SKM-1 treated with dmso at 0.1 percent for 144 hours (cell line): ENCODE data around the gene AMN.

ENCODE experiments used
- DNase-seq: peaks from one replicate; lab custom pipeline; 2025; ENCODE audit not compliant: unreplicated experiment; lab: John Stamatoyannopoulos, UW

The AMN gene

DNA sequence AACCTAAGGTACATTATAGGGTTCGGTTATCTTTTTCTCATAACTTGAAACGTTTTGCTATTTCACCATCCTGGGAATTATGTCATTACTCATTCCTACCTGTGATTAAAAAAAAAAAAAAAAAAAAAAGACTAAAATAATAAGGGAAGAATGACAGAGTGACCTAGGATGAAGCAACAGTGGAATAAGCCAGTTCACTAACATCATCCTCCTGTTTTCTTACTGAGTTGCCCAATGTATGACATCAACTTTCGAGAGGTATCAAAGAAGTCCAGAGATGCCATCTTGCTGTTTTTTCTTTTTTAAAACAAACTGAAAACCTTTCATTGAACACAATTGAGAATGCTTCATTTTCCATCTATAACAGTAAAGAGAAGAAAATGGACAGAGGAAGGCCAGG, 42.8 kb downstream of the AMN start:
- DNase-seq, result no peak

DNA sequence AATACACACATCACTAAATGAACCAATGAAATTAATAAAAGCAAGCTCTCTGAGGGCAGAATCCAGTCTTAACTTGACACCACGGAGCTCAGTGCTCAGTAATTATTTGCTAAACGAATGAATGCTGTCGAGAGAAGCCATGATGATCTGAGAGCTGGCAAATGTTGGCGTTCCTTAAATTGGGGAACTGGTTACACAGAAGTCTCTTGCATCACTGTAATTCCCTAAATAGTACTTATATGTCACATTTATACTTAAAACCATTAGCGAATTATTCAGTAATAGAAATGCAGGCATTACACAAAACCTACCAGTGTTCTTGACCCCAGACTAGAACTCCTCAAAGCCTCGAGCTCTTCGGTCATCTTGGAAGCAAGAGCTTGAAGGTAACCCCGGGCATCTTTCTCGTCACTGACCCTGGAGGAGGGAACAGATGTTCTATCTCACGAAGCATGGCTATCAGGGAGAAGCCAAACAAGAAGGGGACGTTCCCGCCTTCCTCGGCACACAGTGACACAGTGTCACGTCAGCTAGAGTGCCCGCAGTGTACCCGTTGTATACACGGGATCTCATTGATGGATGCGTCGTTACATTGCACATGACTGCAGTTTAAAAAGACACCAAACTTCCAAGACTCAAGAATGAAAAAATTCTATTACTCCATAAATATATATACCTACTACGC, 43.6 kb downstream of the AMN start:
- DNase-seq, result no peak

DNA sequence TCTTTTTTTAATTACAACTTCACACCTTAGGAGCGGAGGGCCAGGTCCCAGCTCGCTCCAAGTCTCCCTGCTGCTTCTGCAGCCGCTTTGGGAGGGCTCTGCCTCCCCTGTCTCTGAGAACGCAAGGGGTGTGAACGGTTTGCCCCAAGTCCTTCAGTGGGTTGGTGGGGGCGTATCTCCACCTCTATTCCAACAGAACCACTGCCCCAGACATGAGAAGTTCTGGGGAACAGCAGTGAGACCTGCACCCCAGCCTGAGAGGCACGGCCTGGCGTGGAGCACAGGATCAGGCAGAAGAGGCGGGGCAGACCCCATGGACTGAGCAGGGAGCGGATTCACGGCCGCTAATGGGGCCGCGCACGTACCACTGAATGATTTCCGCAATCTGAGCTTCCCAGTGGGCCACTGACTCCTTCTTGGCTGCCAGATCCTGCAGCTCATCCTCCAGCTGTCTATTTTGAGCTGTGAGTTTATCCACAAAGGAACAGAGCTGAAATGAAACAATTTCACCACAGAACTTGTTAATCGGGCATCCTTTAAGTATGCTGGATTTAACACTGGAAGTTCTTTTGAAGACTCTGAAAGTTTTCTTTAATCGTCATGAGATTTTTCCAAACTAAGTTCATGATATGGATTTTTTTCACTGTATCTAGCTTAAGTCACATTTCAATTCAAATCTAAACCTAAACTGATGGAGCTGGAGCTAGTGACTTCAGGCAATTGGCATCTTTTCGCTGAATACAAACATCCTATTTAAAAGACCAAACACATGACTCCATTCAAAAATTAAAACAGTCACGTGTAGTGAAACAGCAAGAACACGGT, 44.4 kb downstream of the AMN start:
- no peak for DNase-seq

DNA sequence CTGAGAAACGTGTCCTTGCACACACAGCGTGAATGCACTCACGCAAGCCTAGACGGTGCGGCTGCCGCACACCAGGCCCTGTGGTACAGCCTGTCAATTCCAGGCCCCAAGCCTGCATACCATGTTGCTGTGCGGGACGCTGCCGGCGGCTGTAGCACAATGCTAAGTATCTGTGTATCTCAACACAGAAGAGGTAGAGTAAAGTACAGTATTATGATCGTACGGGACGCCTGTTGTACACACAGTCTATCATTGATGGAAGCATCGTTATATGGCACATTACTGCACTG, 45.0 kb downstream of the AMN start:
- DNase-seq, result no peak

GRCh38 chr14:102968306-102968705, 45.8 kb downstream of the AMN start:
- DNase-seq, result no peak

DNA sequence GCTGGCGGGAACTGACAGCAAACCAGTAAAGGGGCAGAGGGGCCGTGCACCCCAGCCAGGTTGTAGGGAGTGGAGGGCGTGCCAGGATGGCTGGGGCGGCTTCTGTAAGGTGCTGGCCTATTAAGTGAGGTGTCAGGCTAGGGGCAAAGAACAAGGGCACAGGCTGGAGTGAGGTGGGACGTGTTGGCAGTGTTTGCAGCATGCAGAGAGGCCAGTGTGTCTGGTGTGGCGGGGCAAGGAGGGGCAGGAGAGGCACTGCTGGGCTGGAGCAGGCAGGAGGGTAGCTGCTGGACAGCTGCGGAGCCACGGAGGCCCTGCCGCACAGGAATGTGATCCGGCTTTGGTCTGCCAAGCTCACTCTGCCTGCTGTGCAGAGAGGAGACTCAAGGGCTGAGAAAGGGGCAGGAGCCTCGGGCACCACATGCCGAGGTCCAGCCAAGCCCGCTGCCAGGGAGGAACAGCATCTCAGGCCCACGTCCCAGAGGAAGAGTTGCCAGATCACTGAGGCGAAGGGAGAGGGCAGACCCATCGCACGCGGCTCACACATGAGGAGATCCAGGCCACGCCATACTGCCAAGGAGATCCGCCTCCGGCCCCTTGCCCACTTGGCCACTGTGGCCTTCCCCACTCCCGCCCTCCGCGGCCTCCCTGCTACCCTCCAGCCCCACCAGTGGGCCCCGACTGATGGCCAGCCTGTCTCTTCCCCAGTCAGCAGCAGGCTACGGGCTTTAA, 46.8 kb downstream of the AMN start:
- DNase-seq, result no peak

DNA sequence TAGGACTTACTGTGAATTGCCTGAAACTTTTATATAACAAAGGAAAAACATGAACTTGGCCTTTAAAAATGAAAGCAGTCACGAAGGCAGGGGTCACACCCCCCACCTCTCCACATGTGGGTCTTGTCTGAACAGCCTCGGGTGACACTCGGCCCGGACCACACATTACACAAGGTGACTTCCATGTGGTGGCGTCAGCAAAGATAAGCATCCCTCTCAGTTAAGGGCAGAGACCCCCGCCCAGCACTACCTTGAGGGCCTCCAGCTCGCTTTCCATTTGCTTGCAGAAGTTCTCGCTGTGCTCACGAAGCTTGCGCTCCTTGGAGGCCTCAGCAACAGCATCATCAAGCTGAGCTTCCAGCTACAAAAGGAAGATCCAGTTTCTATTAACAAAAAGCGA, 47.4 kb downstream of the AMN start:
- no peak for DNase-seq

DNA sequence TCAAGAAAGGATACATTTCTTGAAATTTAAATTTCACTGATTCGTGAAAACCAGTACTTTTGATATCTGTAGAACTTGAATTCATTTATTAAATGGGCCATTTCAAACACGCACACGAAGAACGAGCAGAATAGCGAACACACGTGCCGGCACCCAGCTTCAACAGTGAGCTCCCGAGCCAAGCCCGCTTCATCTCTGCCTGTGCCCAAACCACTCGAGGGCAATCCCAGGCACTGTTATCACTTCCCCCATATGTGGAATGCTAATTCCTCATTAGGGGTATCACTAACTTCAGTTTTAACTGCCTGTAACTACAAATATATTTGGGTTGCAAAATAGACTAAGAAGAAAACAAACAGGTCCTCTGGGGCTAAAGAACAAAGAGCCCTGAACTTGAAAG, 48.0 kb downstream of the AMN start:
- DNase-seq, result no peak

DNA sequence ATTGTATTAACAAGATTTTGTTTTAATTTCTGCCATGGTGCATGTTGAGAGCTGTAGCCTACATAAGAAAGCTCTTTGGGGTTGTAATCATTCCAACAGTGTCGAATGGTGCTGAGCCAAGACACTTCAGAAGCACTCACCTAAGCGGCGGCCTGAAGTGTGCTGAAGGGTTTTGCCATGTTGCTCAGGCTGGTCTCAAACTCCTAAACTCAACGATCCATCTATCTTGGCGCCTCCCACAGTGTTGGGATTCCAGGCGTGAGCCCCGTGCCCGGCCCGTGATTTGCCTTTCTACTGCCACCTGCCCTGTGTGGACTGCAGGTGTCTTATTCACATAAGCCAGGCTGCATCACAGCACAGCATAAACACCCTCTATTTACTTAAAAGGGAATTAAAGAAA, 48.9 kb downstream of the AMN start:
- no peak for DNase-seq

DNA sequence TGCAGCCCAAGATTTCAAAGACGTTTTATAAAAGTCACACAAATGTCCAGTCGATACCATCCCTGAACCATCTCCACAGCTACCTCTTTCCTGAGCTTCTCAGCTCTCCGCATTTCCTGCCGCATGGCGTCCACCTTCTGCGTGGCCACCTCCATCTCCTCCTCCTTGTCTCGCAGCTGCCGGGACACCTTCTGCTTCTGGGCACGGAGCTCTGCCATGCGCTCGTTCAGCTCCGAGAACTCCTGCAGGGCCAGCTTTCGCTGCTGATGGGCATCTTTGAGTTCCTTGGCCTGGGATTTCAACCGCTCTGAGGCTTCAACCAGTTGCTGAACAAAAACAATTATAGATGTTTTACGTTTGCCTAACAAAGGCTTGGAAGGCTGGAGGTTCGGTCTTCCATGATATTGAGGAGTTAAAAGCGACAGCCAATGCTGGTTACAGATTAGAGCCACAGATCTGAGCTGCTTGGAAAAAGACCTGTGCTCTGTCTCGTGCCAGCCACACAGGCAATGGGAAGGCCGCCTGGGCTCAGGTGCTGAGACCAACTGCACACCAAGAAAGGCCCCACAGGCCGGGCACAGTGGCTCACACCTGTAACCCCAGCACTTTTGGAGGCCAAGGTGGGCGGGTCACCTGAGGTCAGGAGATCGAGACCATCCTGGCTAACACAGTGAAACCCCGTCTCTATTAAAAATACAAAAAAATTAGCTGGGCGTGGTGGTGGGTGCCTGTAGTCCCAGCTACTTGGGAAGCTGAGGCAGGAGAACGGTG, 49.6 kb downstream of the AMN start:
- no peak for DNase-seq

DNA sequence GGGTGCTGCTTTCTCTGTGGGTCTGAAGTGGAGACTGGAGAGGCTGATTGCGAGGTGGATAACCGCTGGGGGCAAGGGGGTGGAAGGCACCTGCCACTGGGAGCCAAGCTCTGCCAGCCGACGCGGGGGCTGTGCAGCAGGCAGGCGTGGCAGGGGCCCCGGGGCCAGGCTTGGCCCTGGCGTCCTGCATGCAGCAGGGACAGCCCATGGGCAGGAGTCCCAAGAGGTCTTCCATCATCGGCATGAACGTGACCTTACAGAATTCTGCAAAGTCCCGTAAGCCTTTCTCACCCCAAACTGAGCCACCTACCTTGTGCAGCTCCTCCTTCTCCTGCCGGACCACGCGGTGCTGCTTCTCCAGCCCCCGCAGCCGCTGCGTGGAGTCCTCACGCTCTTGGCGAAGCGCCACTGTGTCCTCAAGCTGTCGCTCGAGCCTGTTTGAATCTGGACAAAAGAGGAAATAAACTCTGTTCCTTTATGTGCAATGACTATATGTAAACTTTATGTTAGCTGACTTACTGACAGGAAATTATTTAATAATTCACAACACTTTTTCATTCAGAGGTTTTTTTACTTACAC, 51.3 kb downstream of the AMN start:
- no peak for DNase-seq

DNA sequence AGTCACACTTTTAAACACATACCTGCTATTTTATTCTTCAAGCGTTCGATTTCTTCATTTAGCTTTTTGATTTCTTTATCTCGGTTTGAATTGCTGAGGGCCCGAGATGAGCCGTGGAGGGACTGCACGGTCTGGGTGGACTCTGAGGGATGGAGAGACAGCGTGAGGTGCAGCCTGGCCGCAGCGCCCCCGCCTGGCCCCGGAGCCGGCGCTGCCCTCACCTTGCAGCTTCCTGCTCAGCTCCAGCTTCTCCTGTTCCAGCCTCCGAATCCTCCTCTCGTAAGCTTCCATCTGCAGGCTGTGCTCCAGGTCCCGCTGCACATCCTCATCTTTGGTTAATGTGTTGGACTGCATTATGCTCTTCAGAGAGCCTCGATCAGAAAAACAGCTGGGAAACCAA, 53.2 kb downstream of the AMN start:
- DNase-seq, result no peak

DNA sequence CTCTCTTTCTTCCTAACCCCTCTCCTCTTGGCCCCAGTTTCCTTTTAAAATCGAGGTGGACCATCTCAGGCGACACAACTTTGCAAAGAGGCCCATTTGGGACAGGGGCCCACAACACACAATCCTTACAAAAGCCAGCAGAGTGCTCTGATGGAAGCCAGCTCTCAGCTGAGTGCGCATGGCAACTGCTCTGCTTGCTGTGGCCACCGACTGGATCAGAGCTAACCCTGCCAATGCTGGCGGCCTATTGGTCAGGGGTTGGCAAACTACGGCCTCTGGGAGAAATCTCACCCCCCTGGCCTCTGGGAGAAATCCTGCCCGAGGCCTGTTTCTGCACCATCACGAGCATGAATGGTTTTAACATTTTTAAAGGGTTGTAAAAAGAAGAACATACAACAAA, 55.0 kb downstream of the AMN start:
- DNase-seq, result no peak

GRCh38 chr14:102979406-102979805, 56.9 kb downstream of the AMN start:
- DNase-seq, result no peak

- no peak for DNase-seq
These were observed 57.9 kb downstream of the AMN start for GRCh38 chr14:102980409-102980810.
